HCT116 (cell line): ENCODE measurements around the gene IQCF2. TPM values are rescaled to one million over a fixed set of nuclear protein-coding genes. Genes with fewer than 3 reads are reported as not detected.

Source experiments
- ATAC-seq: fragments of 200-7000 bp; cut with Tn5 transposase; 2 replicates; pipeline ENCODE4 v1.9.1; 2020; ENCODE audit warnings: mild to moderate bottlenecking, moderate library complexity
- Bru-seq: library from RNA; stranded (reverse); fragments of 400-500 nt; gene quantifications from one replicate; lab custom pipeline; 2021; lab: Mats Ljungman, UMichigan
- BruChase-seq, 2 experiments: library from RNA; stranded (reverse); fragments of 400-500 nt; gene quantifications; one replicate each; lab custom pipeline; 2021; lab: Mats Ljungman, UMichigan
- BruUV-seq: library from RNA; stranded (reverse); fragments of 400-500 nt; replicated peaks from 2 replicates; lab custom pipeline; 2021; lab: Mats Ljungman, UMichigan
- CTCF ChIA-PET: fragments of 300-600 bp; sonication (Branson Sonifier 250); formaldehyde crosslinking; loops from one replicate; lab custom pipeline; 2021; ENCODE audit warnings: antibody characterized with exemption; lab: Charles Lee
- POLR2A ChIA-PET: fragments of 300-600, 350-600 bp; sonication (Branson Sonifier 250); formaldehyde crosslinking; loops from one replicate; lab custom pipeline; 2021; ENCODE audit warnings: antibody characterized with exemption; lab: Charles Lee
- RAD21 ChIA-PET, 2 experiments: fragments of 300-600 bp; sonication (Branson Sonifier 250); formaldehyde crosslinking; loops; one replicate each; lab custom pipeline; 2023; ENCODE audit warnings: low total read pairs in 2 of 2; ENCODE audit not compliant: uncharacterized antibody in 2 of 2, unreplicated experiment in 2 of 2, low non-redundant PET in 1 of 2; lab: Charles Lee
- DNase-seq: peaks from one replicate; pipeline ENCODE4 v3.0.0-alpha.2; 2010; ENCODE audit warnings: low read depth, low spot score
- H2AFZ ChIP-seq: fragments of 200-600 bp; shearing (Covaris generic), sonication (generic); 2 replicates; pipeline ENCODE4 v1.6.1; 2017; ENCODE audit warnings: low read depth, mixed run types, mixed read lengths, antibody characterized with exemption, low read length; ENCODE audit not compliant: poor library complexity, severe bottlenecking
- H3K27ac ChIP-seq: 2 replicates; pipeline ENCODE4 v1.5.1; 2012; ENCODE audit warnings: low read depth, low read length
- H3K27me3 ChIP-seq: fragments of 200-600 bp; sonication (generic); 2 replicates; pipeline ENCODE4 v1.6.1; 2016; ENCODE audit warnings: mixed run types, low read length, mixed read lengths; ENCODE audit not compliant: insufficient read depth
- H3K36me3 ChIP-seq, 2 experiments: fragments of 200-500 bp in 1 of 2; fragments of 200-600 bp in 1 of 2; sonication (Bioruptor generic) in 1 of 2; sonication (generic) in 1 of 2; 2 replicates each; pipeline versions ENCODE4 v1.5.1 to v1.6.1; 2014 to 2016; ENCODE audit warnings: low read length in 2 of 2, inconsistent platforms in 1 of 2, mixed read lengths in 1 of 2, mixed run types in 1 of 2; ENCODE audit not compliant: insufficient read depth in 2 of 2, control insufficient read depth in 1 of 2
- H3K4me1 ChIP-seq, 2 experiments: fragments of 200-600 bp in 1 of 2; sonication (generic) in 1 of 2; 2 replicates each; pipeline versions ENCODE4 v1.5.1 to v1.6.1; 2012 to 2017; ENCODE audit warnings: low read length in 2 of 2, inconsistent platforms in 1 of 2, mild to moderate bottlenecking in 1 of 2, mixed read lengths in 1 of 2, mixed run types in 1 of 2, moderate library complexity in 1 of 2; ENCODE audit not compliant: insufficient read depth in 2 of 2, control insufficient read depth in 1 of 2
- H3K4me2 ChIP-seq: fragments of 200-600 bp; sonication (generic); 2 replicates; pipeline ENCODE4 v1.6.1; 2017; ENCODE audit warnings: mixed run types, low read length, mixed read lengths
- H3K4me3 ChIP-seq, 2 experiments: fragments of 200-600 bp in 1 of 2; sonication (generic) in 1 of 2; replicated peaks in 1 of 2; 2 replicates each; pipeline ENCODE4 v1.5.1; 2011 to 2016; ENCODE audit warnings: low read length in 2 of 2, control low read depth in 1 of 2, low read depth in 1 of 2, mild to moderate bottlenecking in 1 of 2, mixed read lengths in 1 of 2, mixed run types in 1 of 2
- H3K79me2 ChIP-seq: fragments of 200-600 bp; sonication (generic); 2 replicates; pipeline ENCODE4 v1.6.1; 2017; ENCODE audit warnings: mild to moderate bottlenecking, mixed run types, low read length, moderate library complexity, mixed read lengths; ENCODE audit not compliant: insufficient read depth
- H3K9ac ChIP-seq: fragments of 200-600 bp; sonication (generic); 2 replicates; pipeline ENCODE4 v1.6.1; 2016; ENCODE audit warnings: low read length, mixed read lengths
- H3K9me2 ChIP-seq: fragments of 200-600 bp; sonication (generic), shearing (Covaris generic); 2 replicates; pipeline ENCODE4 v1.6.1; 2017; ENCODE audit warnings: mixed run types, mild to moderate bottlenecking, moderate library complexity; ENCODE audit not compliant: insufficient read depth
- H3K9me3 ChIP-seq, 2 experiments: fragments of 200-500 bp in 1 of 2; fragments of 200-600 bp in 1 of 2; sonication (Bioruptor generic) in 1 of 2; sonication (generic) in 1 of 2; 2 replicates each; pipeline ENCODE4 v1.6.1; 2014 to 2017; ENCODE audit warnings: low read length in 2 of 2, mixed read lengths in 2 of 2, inconsistent platforms in 1 of 2, low read depth in 1 of 2, mild to moderate bottlenecking in 1 of 2, mixed run types in 1 of 2, moderate library complexity in 1 of 2; ENCODE audit not compliant: control insufficient read depth in 1 of 2, insufficient read depth in 1 of 2
- H4K20me1 ChIP-seq: fragments of 200-600 bp; sonication (generic), shearing (Covaris generic); 2 replicates; pipeline ENCODE4 v1.6.1; 2017; ENCODE audit warnings: mixed run types, mild to moderate bottlenecking, moderate library complexity; ENCODE audit not compliant: insufficient read depth
- CEBPB ChIP-seq: IDR thresholded peaks from 2 replicates; pipeline ENCODE4 v1.6.1; 2012; ENCODE audit warnings: low read depth
- EGR1 ChIP-seq: IDR thresholded peaks from 2 replicates; pipeline ENCODE4 v1.6.1; 2012; ENCODE audit warnings: low read depth
- EZH2 ChIP-seq: fragments of 200-600 bp; sonication (generic); IDR thresholded peaks from 2 replicates; pipeline ENCODE4 v1.6.1; 2017; ENCODE audit warnings: antibody characterized with exemption, mixed run types
- EZH2phosphoT487 ChIP-seq: fragments of 200-600 bp; IDR thresholded peaks from 2 replicates; pipeline ENCODE4 v1.6.1; 2018; ENCODE audit warnings: antibody characterized with exemption, borderline replicate concordance
- FOSL1 ChIP-seq: IDR thresholded peaks from 2 replicates; pipeline ENCODE4 v1.6.1; 2012; ENCODE audit warnings: low read depth
- POLR2AphosphoS5 ChIP-seq: IDR thresholded peaks from 2 replicates; pipeline ENCODE4 v1.6.1; 2011; ENCODE audit warnings: mild to moderate bottlenecking, low read depth, low read length, moderate library complexity
- RAD21 ChIP-seq: IDR thresholded peaks from 2 replicates; pipeline ENCODE4 v1.6.1; 2012; ENCODE audit warnings: low read depth, mild to moderate bottlenecking
- SIN3A ChIP-seq: IDR thresholded peaks from 2 replicates; pipeline ENCODE4 v1.6.1; 2012; ENCODE audit warnings: low read depth
- SRF ChIP-seq: IDR thresholded peaks from 2 replicates; pipeline ENCODE4 v1.6.1; 2012; ENCODE audit warnings: low read depth
- ZFX ChIP-seq: fragments of 450-650 bp; IDR thresholded peaks from 2 replicates; pipeline ENCODE4 v1.6.1; 2017
- ZNF274 ChIP-seq: fragments of 200-500 bp; sonication (Bioruptor generic); IDR thresholded peaks from 2 replicates; pipeline ENCODE4 v1.6.1; 2014; ENCODE audit warnings: mild to moderate bottlenecking, low read depth, low read length, inconsistent platforms
- intact Hi-C: fragments of 100-400 bp; cut with micrococcal nuclease; formaldehyde crosslinking; loops from 2 replicates; pipeline ENCODE4 v1.10.0; 2022
- long read RNA-seq: library from polyadenylated mRNA; unstranded; transcript quantifications from one replicate; pipeline ENCODE4 v2.0.0, GENCODE V29; 2021; ENCODE audit not compliant: unreplicated experiment
- polyA plus RNA-seq: library from polyadenylated mRNA; unstranded; fragments of >200 nt; gene quantifications from 2 replicates; pipeline ENCODE4 v1.2.1, GENCODE V29; 2012; ENCODE audit warnings: missing spikeins
- total RNA-seq: library from RNA; stranded (reverse); gene quantifications from one replicate; pipeline ENCODE4 v1.2.1, GENCODE V29; 2021; ENCODE audit not compliant: unreplicated experiment
- TF ChIP-seq, protein P1 (sequence below): IDR thresholded peaks from 2 replicates; pipeline ENCODE4 v1.6.1; 2012
- TF ChIP-seq, protein P2 (sequence below), 3 experiments: fragments of 200-600 bp in 1 of 3; sonication (generic) in 1 of 3; IDR thresholded peaks in 2 of 3; conservative IDR thresholded peaks in 1 of 3; 2 replicates each; pipeline ENCODE4 v1.5.1; 2012 to 2017; ENCODE audit warnings: low read depth in 2 of 3, low read length in 2 of 3, antibody characterized with exemption in 1 of 3, borderline replicate concordance in 1 of 3, control low read depth in 1 of 3, mild to moderate bottlenecking in 1 of 3, mixed read lengths in 1 of 3, mixed run types in 1 of 3, moderate library complexity in 1 of 3; ENCODE audit not compliant: insufficient read depth in 1 of 3
- TF ChIP-seq, protein P3 (sequence below): IDR thresholded peaks from 2 replicates; pipeline ENCODE4 v1.6.1; 2011; ENCODE audit warnings: mild to moderate bottlenecking, low read length, moderate library complexity; ENCODE audit not compliant: insufficient replicate concordance; ENCODE audit errors: extremely low read depth

The IQCF2 gene
- total RNA-seq = not detected
- polyA plus RNA-seq = not detected in 2 replicates
- Bru-seq, nascent RNA = not detected
- not detected for BruChase-seq, experiment 1, labeled RNA remaining after a 6-hour chase
- BruChase-seq, experiment 2, labeled RNA remaining after a 2-hour chase = not detected
- long read RNA-seq = 0 reads

DNA sequence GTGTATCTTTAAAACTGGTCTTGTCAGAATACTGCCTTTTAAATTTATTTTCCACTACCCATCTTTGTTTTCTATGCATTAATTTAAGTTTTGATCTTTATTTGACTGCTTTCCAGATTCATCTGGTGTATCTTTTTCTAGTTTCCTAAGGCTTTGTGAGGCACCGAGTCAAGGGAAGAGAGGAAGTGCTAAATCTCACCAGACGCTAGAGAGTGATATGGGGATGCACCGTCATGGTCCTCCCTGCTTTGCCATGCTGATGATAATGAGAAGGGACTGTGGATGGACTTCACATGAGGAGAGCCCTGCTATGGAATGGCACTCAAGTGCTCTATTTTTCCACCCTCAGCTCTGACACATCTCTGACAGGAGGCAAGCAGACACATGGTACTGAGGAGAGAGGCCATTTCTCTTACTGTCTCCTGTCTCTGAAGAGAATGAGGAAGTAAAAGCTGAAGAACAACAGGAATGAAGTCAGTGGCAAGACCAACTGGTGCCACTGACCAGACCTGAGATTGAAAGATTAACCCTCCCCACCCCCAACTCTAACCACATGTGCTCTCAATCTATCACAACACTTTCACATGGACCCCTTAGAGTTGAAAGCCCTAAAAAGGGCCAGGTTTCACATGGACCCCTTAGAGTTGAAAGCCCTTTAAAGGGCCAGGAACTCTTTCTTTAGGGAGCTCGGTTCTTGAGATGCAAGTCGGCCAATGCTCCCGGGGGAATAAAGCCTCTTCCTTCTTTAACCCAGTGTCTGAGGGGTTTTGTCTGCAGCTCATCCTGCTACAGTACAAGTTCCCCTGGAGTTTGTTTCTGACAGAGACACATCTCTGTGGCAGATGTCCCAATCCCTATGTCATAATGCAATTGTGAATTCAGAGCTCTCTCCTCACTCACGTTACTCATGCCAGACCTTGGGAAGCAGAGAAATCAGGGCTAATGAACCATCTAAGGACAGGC is at the start of gene IQCF2:
Gene IQCF2 (plus strand): TSS at position 913 of the 963 bp plus-strand sequence. CDS start 52 bp downstream, outside the sequence.
- Histone ChIP-seq H3K27ac (no peak within 1 kb of the TSS), H3K9me3 (no peaks in the 10 kb centered on the region), H3K9ac (no peak within 1 kb of the TSS), H3K9me2 (no peaks in the 10 kb centered on the region), H3K4me2 (no peak within 1 kb of the TSS), H3K36me3 (no peaks in the 10 kb centered on the region), H3K27me3 (no peaks in the 10 kb centered on the region), H3K4me3 (no peak within 1 kb of the TSS), H4K20me1 (no peaks in the 10 kb centered on the region), H3K79me2 (no peaks in the 10 kb centered on the region), H3K4me1 (no peaks in the 10 kb centered on the region), H2AFZ (no peak within 1 kb of the TSS)
- TF ChIP-seq EZH2phosphoT487 (no peak), FOSL1 (no peak), SIN3A (no peak)
- ATAC-seq (no peak), DNase-seq (no peak)
- POLR2A ChIA-PET = no interaction called here
- intact Hi-C loops = no loop called here
- RAD21 ChIA-PET = no interaction called here
- BruUV-seq = no TSS peak
- CTCF ChIA-PET = no interaction called here

DNA sequence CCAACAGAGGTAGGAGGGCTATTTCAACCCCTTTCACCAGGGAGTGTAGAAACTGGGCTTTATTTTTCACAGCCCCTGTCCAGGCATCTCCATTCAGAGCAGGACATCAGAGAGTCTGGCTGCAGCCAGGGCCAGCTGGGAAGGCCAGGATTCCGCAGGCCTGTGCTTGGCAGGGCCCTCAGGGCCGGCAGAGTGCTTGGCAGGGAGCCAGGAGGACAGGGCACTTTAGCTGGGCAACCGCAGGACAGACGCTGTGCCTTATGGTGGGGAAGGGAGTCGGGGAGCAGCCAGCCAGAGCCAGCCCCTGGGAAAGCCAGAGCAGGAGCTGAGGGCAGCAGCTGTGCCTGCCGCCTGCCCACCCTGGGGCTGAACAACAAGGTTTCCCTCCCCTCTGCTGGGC is 47.9 kb upstream of the IQCF2 start:
- H3K36me3 ChIP-seq = no peaks in the 10 kb centered on the region
- no peaks in the 10 kb centered on the region for H3K27me3 ChIP-seq
- H3K4me3 ChIP-seq = no peak overlapping the region
- H3K4me2 ChIP-seq = no peak overlapping the region
- DNase-seq (no peak), ATAC-seq (no peak)
- intact Hi-C loops = no loop called here
- H4K20me1 ChIP-seq = no peaks in the 10 kb centered on the region
- CTCF ChIA-PET = no interaction called here
- peaks cover 0 to 5% of the 10 kb centered on the region in 2 experiments; a peak in 1 of 4 replicates for H3K9me3 ChIP-seq
- RAD21 ChIA-PET = no interaction called here
- no peaks in the 10 kb centered on the region for H3K9me2 ChIP-seq
- TF ChIP-seq, protein P1, sequence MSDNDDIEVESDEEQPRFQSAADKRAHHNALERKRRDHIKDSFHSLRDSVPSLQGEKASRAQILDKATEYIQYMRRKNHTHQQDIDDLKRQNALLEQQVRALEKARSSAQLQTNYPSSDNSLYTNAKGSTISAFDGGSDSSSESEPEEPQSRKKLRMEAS = no peak
- TF ChIP-seq RAD21 = no peak
- TF ChIP-seq CEBPB = no peak
- TF ChIP-seq, protein P2, sequence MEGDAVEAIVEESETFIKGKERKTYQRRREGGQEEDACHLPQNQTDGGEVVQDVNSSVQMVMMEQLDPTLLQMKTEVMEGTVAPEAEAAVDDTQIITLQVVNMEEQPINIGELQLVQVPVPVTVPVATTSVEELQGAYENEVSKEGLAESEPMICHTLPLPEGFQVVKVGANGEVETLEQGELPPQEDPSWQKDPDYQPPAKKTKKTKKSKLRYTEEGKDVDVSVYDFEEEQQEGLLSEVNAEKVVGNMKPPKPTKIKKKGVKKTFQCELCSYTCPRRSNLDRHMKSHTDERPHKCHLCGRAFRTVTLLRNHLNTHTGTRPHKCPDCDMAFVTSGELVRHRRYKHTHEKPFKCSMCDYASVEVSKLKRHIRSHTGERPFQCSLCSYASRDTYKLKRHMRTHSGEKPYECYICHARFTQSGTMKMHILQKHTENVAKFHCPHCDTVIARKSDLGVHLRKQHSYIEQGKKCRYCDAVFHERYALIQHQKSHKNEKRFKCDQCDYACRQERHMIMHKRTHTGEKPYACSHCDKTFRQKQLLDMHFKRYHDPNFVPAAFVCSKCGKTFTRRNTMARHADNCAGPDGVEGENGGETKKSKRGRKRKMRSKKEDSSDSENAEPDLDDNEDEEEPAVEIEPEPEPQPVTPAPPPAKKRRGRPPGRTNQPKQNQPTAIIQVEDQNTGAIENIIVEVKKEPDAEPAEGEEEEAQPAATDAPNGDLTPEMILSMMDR (IDR thresholded peaks at IDR 0.05 in 2 of 3, conservative IDR thresholded peaks at IDR 0.05 in 1 of 3; ENCODE audit: borderline replicate concordance in 1 of 3, insufficient read depth in 1 of 3, low read depth in 2 of 3, low read length in 2 of 3) = no peak
- no peak for TF ChIP-seq SRF
- no peak for TF ChIP-seq EZH2
- TF ChIP-seq, protein P3, sequence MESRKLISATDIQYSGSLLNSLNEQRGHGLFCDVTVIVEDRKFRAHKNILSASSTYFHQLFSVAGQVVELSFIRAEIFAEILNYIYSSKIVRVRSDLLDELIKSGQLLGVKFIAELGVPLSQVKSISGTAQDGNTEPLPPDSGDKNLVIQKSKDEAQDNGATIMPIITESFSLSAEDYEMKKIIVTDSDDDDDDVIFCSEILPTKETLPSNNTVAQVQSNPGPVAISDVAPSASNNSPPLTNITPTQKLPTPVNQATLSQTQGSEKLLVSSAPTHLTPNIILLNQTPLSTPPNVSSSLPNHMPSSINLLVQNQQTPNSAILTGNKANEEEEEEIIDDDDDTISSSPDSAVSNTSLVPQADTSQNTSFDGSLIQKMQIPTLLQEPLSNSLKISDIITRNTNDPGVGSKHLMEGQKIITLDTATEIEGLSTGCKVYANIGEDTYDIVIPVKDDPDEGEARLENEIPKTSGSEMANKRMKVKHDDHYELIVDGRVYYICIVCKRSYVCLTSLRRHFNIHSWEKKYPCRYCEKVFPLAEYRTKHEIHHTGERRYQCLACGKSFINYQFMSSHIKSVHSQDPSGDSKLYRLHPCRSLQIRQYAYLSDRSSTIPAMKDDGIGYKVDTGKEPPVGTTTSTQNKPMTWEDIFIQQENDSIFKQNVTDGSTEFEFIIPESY = no peak
- TF ChIP-seq EGR1 = no peak
- no peak for TF ChIP-seq ZFX
- no peak for TF ChIP-seq POLR2AphosphoS5
- no peak for TF ChIP-seq ZNF274
- H3K9ac ChIP-seq = no peak overlapping the region
- POLR2A ChIA-PET = no interaction called here
- BruUV-seq = no TSS peak
- H2AFZ ChIP-seq = no peak overlapping the region
- H3K4me1 ChIP-seq = peaks cover 0 to 6% of the 10 kb centered on the region in 2 experiments; a peak in 1 of 4 replicates
- no peaks in the 10 kb centered on the region for H3K79me2 ChIP-seq
- no peak overlapping the region for H3K27ac ChIP-seq
